ENCODE results near the gene GPR153.

The GPR153 gene

GRCh38 chr1:6198646-6199297, 62.1 kb downstream of the GPR153 start:
- DNase-seq, result peak; percentile 53

GRCh38 chr1:6197746-6198427, 63.0 kb downstream of the GPR153 start:
- no peak for DNase-seq
